ENCODE measurements around the gene MPND. TPM values are rescaled to one million over a fixed set of nuclear protein-coding genes. Genes with fewer than 3 reads are reported as not detected.

MPND gene
- polyA plus RNA-seq, 4 donors: 20.9 to 45.1 (median 35.4) TPM

DNA sequence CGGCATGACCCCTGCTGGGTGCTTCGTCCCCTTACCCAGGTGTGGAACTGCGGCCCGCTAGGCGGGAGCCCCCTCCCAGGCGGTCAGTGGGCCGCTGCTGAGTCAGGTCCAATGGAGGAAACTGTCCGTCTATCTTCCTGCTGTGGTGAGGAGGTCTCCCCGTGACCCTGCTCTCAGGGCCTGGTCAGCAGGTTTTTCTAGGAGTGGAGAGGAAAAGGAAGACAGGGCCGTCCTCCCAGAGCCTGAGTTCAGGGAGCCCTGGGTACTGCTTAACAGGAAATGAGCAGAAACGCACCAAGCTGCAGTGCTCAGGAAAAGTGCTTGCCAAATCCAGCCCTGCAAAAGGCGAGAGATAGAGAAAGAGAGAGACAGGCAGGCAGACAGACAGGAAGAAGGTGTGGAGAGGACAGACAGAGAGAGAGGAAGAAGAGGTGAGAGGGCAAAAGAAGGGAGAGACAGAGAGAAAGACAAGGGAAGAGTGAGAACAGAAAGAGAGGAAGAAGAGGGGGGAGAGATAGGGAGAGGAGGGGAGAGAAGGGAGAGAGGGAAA, 46.7 kb downstream of the MPND start:
- 48 to 56% (median 48%) methylated on average over 12 of the region's 12 CpGs for whole genome bisulfite sequencing, 3 donors
- Histone ChIP-seq H3K36me3 (ENCODE audit: control insufficient read depth in 3 of 3, insufficient read depth in 2 of 3, low read depth in 1 of 3, low read length in 3 of 3) (peaks cover 0 to 70% (median 0%) of the 10 kb centered on the region in 3 donors), H3K27ac (ENCODE audit: low read depth in 1 of 3, low read length in 2 of 3) (peak overlapping the region; percentile 60 to 94 (median 94)), H3K4me3 (ENCODE audit: low read depth in 1 of 3, low read length in 3 of 3) (peak overlapping the region in 1 of 3 donors; percentile 17), H3K9me3 (ENCODE audit: control insufficient read depth in 2 of 2, insufficient read depth in 1 of 2, low read depth in 1 of 2, low read length in 1 of 2) (no peaks in the 10 kb centered on the region), H3K4me1 (ENCODE audit: control insufficient read depth in 3 of 3, insufficient read depth in 2 of 3, low read depth in 1 of 3, low read length in 2 of 3) (peaks cover 0 to 83% (median 15%) of the 10 kb centered on the region in 3 donors), H3K27me3 (ENCODE audit: control insufficient read depth in 3 of 3, insufficient read depth in 3 of 3, low read length in 3 of 3) (no peaks in the 10 kb centered on the region)
- FAIRE-seq: no peak
- no peak for DNase-seq

DNA sequence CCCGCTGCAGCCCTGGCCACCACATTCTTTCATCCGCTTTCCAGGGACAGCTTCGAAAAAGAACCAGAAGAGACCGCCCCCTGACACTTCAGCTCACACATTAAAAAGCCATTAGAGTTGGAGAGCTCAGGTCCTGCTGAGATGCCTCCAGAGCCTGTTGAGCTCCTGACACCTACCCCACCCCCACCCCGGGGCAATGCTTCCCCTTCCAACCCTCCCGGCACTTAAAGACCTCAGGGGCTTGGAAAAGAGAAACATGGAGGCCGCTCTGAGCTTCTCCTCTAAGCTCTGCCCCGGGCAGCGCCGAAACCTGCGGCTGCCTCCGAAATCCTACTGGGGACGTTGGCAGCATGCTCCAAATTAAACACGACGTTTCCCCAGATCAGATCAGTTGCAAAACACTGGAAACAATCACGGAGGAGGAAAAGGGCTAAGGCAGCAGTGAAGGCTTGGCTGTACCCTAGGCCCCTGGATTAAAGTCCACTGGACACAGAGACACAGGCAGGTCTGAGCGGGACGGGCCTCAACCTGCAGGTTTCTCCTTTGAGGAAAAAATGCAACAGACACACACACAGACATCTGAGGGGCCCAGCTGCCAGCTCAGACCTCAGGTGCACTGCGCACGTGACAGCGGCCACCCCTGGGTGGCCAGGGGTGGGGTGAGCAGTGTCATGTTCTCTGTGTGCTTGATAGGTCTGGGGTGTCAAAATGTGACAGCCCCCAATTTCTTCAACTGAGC, 47.4 kb downstream of the MPND start:
- Histone ChIP-seq H3K27me3 (ENCODE audit: control insufficient read depth in 3 of 3, insufficient read depth in 3 of 3, low read length in 3 of 3) (no peaks in the 10 kb centered on the region), H3K27ac (ENCODE audit: low read depth in 1 of 3, low read length in 2 of 3) (peak overlapping the region; percentile 60 to 94 (median 94)), H3K4me1 (ENCODE audit: control insufficient read depth in 3 of 3, insufficient read depth in 2 of 3, low read depth in 1 of 3, low read length in 2 of 3) (peaks cover 0 to 78% (median 16%) of the 10 kb centered on the region in 3 donors), H3K36me3 (ENCODE audit: control insufficient read depth in 3 of 3, insufficient read depth in 2 of 3, low read depth in 1 of 3, low read length in 3 of 3) (peaks cover 0 to 68% (median 0%) of the 10 kb centered on the region in 3 donors), H3K9me3 (ENCODE audit: control insufficient read depth in 2 of 2, insufficient read depth in 1 of 2, low read depth in 1 of 2, low read length in 1 of 2) (no peaks in the 10 kb centered on the region), H3K4me3 (ENCODE audit: low read depth in 1 of 3, low read length in 3 of 3) (peak overlapping the region in 1 of 3 donors; percentile 17)
- no peak for FAIRE-seq
- WGBS, 3 donors: 17 to 34% (median 25%) methylated on average over 21 of the region's 21 CpGs
- peak; percentile 92 to 93 for DNase-seq

DNA sequence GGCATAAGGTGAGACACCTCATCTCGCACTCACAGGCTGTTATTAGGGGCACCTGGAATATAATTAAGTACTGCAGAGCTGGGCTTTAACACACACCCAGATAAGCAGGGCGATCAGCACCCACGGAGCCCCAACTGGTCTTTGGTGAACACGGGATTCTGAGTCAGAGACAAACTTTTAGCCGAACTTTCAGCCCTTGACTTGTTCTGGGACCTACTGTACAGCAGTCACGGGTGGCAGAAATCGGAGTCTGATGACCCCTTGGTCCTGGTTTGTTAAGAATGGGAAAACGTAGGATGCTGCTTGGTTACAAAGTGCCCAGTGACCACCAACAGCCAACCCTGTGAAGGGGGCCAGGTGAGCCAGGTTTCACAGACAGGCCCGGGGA, 47.9 kb downstream of the MPND start:
- DNase-seq (peak; percentile 78 to 89), FAIRE-seq (no peak)
- no peaks in the 10 kb centered on the region for H3K27me3 ChIP-seq (ENCODE audit: control insufficient read depth in 3 of 3, insufficient read depth in 3 of 3, low read length in 3 of 3)
- peaks cover 0 to 73% (median 16%) of the 10 kb centered on the region in 3 donors for H3K4me1 ChIP-seq (ENCODE audit: control insufficient read depth in 3 of 3, insufficient read depth in 2 of 3, low read depth in 1 of 3, low read length in 2 of 3)
- peak overlapping the region in 1 of 3 donors; percentile 19 for H3K4me3 ChIP-seq (ENCODE audit: low read depth in 1 of 3, low read length in 3 of 3)
- 20 to 50% (median 33%) methylated on average over 9 of the region's 9 CpGs for WGBS, 3 donors
- H3K36me3 ChIP-seq (ENCODE audit: control insufficient read depth in 3 of 3, insufficient read depth in 2 of 3, low read depth in 1 of 3, low read length in 3 of 3): peaks cover 0 to 68% (median 0%) of the 10 kb centered on the region in 3 donors
- H3K9me3 ChIP-seq (ENCODE audit: control insufficient read depth in 2 of 2, insufficient read depth in 1 of 2, low read depth in 1 of 2, low read length in 1 of 2): no peaks in the 10 kb centered on the region
- H3K27ac ChIP-seq (ENCODE audit: low read depth in 1 of 3, low read length in 2 of 3): peak overlapping the region; percentile 60 to 94 (median 94)

DNA sequence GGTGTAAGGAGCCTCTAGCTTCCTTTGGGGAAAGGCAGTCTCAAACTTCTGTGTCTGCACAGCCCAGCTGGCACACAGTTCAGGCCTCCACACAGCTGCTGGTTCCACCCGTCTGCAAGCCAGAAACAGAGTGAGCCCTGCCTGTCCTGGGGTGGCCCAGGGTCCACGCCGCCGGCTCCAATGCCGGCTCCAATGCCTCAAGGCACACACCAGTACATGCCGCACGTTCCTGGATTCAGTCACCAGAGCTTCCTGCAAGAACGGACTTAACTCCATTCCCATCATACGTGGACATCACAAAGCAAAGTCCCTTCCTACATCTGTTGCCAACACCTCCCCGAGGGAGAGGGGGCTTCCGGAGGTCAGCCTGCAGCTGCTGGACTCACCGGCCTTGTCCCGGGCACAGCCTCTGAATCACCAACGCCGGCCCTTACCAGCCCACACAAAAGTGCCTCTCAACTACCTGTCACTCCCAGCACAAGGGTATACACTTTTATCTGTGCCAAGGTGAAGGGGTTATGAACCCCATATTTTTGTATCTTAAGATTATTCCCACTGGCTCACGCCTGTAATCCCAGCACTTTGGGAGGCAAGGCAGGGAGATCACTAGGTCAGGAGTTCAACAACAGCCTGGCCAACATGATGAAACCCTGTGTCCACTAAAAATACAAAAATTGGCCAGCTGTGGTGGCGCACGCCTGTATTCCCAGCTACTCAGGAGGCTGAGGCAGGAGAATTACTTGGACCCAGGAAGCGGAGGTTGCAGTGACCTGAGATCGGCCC, 48.5 kb downstream of the MPND start:
- Histone ChIP-seq H3K9me3 (ENCODE audit: control insufficient read depth in 2 of 2, insufficient read depth in 1 of 2, low read depth in 1 of 2, low read length in 1 of 2) (no peaks in the 10 kb centered on the region), H3K27ac (ENCODE audit: low read depth in 1 of 3, low read length in 2 of 3) (peak overlapping the region; percentile 60 to 94 (median 94)), H3K4me1 (ENCODE audit: control insufficient read depth in 3 of 3, insufficient read depth in 2 of 3, low read depth in 1 of 3, low read length in 2 of 3) (peaks cover 0 to 78% (median 16%) of the 10 kb centered on the region in 3 donors), H3K36me3 (ENCODE audit: control insufficient read depth in 3 of 3, insufficient read depth in 2 of 3, low read depth in 1 of 3, low read length in 3 of 3) (peaks cover 0 to 68% (median 0%) of the 10 kb centered on the region in 3 donors), H3K4me3 (ENCODE audit: low read depth in 1 of 3, low read length in 3 of 3) (peak overlapping the region in 2 of 3 donors; percentile 0 to 19), H3K27me3 (ENCODE audit: control insufficient read depth in 3 of 3, insufficient read depth in 3 of 3, low read length in 3 of 3) (no peaks in the 10 kb centered on the region)
- DNase-seq (peak; percentile 57 to 70), FAIRE-seq (no peak)
- WGBS, 3 donors: 39 to 50% (median 47%) methylated on average over 20 of the region's 20 CpGs

DNA sequence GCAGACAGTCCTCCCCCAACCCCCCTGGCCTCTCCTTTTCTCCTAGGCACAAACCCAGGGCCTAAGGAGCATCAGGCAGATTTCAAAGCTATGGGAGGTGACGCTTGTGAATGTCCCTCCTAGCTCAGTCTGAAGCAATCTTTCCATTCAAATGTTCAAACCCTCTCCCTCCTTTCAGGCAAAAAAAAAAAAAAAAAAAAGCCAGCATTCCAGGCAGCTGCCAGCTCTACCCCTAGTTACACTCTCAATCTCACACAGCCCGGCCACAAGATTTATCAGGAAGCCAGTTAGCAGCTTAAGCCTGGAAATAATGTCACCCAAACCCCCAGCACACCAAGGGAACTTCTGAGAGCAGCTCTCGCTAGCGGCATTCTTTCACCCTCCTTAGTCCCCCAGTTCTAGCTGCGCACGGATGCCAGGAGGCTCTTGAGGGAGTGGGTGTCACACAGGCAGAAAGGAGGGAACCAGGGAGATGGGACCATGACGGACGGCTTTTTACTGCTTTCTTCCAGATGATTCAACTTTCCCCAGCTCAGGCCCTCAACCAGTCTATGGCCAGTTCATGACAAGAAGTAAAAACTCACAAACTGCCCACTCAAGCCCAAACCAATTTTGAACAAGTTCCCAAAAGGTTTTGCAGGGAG, 50.7 kb downstream of the MPND start:
- peaks cover 0 to 86% (median 16%) of the 10 kb centered on the region in 3 donors for H3K4me1 ChIP-seq (ENCODE audit: control insufficient read depth in 3 of 3, insufficient read depth in 2 of 3, low read depth in 1 of 3, low read length in 2 of 3)
- FAIRE-seq (no peak), DNase-seq (no peak)
- WGBS, 3 donors: 70 to 94% (median 85%) methylated on average over 8 of the region's 8 CpGs
- peaks cover 0 to 68% (median 0%) of the 10 kb centered on the region in 3 donors for H3K36me3 ChIP-seq (ENCODE audit: control insufficient read depth in 3 of 3, insufficient read depth in 2 of 3, low read depth in 1 of 3, low read length in 3 of 3)
- no peak overlapping the region for H3K4me3 ChIP-seq (ENCODE audit: low read depth in 1 of 3, low read length in 3 of 3)
- no peaks in the 10 kb centered on the region for H3K27me3 ChIP-seq (ENCODE audit: control insufficient read depth in 3 of 3, insufficient read depth in 3 of 3, low read length in 3 of 3)
- no peaks in the 10 kb centered on the region for H3K9me3 ChIP-seq (ENCODE audit: control insufficient read depth in 2 of 2, insufficient read depth in 1 of 2, low read depth in 1 of 2, low read length in 1 of 2)
- peak overlapping the region in 1 of 3 donors; percentile 94 for H3K27ac ChIP-seq (ENCODE audit: low read depth in 1 of 3, low read length in 2 of 3)

DNA sequence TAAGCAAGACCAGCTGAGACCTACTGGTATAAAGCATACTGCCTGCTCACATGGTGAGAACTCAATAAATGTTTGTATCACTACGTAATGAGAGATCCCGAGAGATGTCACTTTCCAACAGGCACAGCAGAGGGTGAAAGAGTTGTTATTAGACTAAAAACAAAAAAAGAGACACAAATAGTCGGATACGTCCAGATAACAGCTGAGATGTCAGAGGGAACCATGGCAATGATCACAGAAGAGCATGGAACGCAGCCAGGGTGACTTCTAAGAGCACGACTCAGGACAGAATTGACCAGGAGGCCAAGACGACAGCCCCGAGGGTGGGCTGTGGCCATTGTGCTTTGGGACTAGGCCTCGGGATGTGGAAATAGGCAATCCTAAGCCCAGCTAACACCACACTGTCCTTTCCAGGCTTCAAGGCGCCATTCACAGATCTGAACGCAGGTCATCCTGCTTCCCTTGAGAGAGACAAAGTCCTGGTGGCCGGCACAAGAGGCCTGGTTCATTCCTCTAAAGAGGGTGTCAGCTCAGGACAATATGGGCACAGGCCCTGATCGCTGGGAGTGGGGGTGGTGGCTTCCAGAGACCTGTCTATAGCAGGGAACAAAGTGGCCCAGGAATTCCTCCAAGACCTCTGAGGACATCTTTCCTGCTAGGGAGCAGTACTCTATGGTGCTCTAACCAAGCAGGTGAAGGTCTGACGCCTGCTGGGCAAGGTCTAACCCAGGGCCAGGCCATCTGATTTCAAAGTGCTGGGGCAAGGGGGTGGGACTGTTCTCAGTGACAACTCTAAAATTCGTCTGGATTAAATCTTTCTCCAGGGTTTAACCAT, 53.8 kb downstream of the MPND start:
- no peaks in the 10 kb centered on the region for H3K27me3 ChIP-seq (ENCODE audit: control insufficient read depth in 3 of 3, insufficient read depth in 3 of 3, low read length in 3 of 3)
- H3K36me3 ChIP-seq (ENCODE audit: control insufficient read depth in 3 of 3, insufficient read depth in 2 of 3, low read depth in 1 of 3, low read length in 3 of 3): peaks cover 0 to 49% (median 0%) of the 10 kb centered on the region in 3 donors
- peaks cover 0 to 64% (median 2%) of the 10 kb centered on the region in 3 donors for H3K4me1 ChIP-seq (ENCODE audit: control insufficient read depth in 3 of 3, insufficient read depth in 2 of 3, low read depth in 1 of 3, low read length in 2 of 3)
- H3K9me3 ChIP-seq (ENCODE audit: control insufficient read depth in 2 of 2, insufficient read depth in 1 of 2, low read depth in 1 of 2, low read length in 1 of 2): no peaks in the 10 kb centered on the region
- DNase-seq (peak in 1 of 2 donors; percentile 27), FAIRE-seq (no peak)
- peak overlapping the region in 1 of 3 donors; percentile 34 for H3K27ac ChIP-seq (ENCODE audit: low read depth in 1 of 3, low read length in 2 of 3)
- no peak overlapping the region for H3K4me3 ChIP-seq (ENCODE audit: low read depth in 1 of 3, low read length in 3 of 3)
- 75 to 77% (median 77%) methylated on average over 15 of the region's 15 CpGs for whole genome bisulfite sequencing, 3 donors

DNA sequence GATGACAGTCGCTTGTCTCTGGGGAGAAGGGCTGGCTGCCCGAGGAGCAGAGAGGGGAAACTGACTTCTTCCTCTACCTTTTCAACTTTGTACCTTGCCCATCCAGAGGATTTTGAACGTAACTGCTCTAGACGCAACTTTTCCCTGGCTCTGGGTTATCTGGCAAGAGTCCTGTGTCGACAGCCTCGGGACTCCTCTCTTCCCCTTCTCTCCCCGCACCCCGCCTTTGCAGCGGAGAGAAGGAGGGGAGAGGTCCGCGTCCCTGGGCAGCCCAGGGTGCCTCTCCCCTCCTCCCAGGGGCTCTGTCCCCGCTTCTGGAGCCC, 56.4 kb downstream of the MPND start:
- no peaks in the 10 kb centered on the region for H3K27me3 ChIP-seq (ENCODE audit: control insufficient read depth in 3 of 3, insufficient read depth in 3 of 3, low read length in 3 of 3)
- peaks cover 0 to 38% (median 0%) of the 10 kb centered on the region in 3 donors for H3K36me3 ChIP-seq (ENCODE audit: control insufficient read depth in 3 of 3, insufficient read depth in 2 of 3, low read depth in 1 of 3, low read length in 3 of 3)
- DNase-seq (peak; percentile 77 to 83), FAIRE-seq (no peak)
- H3K4me3 ChIP-seq (ENCODE audit: low read depth in 1 of 3, low read length in 3 of 3): peak overlapping the region; percentile 84 to 89 (median 87)
- H3K4me1 ChIP-seq (ENCODE audit: control insufficient read depth in 3 of 3, insufficient read depth in 2 of 3, low read depth in 1 of 3, low read length in 2 of 3): peaks cover 0 to 44% (median 2%) of the 10 kb centered on the region in 3 donors
- no peaks in the 10 kb centered on the region for H3K9me3 ChIP-seq (ENCODE audit: control insufficient read depth in 2 of 2, insufficient read depth in 1 of 2, low read depth in 1 of 2, low read length in 1 of 2)
- H3K27ac ChIP-seq (ENCODE audit: low read depth in 1 of 3, low read length in 2 of 3): peak overlapping the region; percentile 86 to 96 (median 90)
- WGBS, 3 donors: 0% methylated on average over 6 to 12 of the region's 12 CpGs

Measured in small intestine (tissue), 7 donors.